GM08714 (cell line): Measurements from ENCODE around the gene BTBD9.
A peak's percentile ranks its signal among the peaks of the same experiment; 100 is the strongest.

ENCODE experiments used
- H3K4me3 ChIP-seq: fragments of 200-500 bp; sonication (Bioruptor generic); 2 replicates; pipeline ENCODE4 v1.5.1; 2014; ENCODE audit warnings: mild to moderate bottlenecking, low read length, inconsistent platforms
- ZNF274 ChIP-seq: IDR thresholded peaks from 2 replicates; pipeline ENCODE4 v1.6.1; 2012; ENCODE audit warnings: mild to moderate bottlenecking, low read depth, low read length

Gene BTBD9

GRCh38 chr6:38639498-38640215 lies at the start of gene BTBD9:
BTBD9 (minus strand) TSS chr6:38639929.
- no peak for TF ChIP-seq ZNF274
- H3K4me3 ChIP-seq = peak within 1 kb of the TSS; percentile 84

GRCh38 chr6:38688579-38689087 lies 48.9 kb upstream of the BTBD9 start:
- no peak overlapping the region; the same call in 1 of the 2 replicates for H3K4me3 ChIP-seq
- no peak for TF ChIP-seq ZNF274

- no peak for TF ChIP-seq ZNF274
- no peak overlapping the region for H3K4me3 ChIP-seq
Observed at GRCh38 chr6:38687549-38687948, 47.8 kb upstream of the BTBD9 start.

- TF ChIP-seq ZNF274 = no peak
- H3K4me3 ChIP-seq = no peak overlapping the region
Observed at GRCh38 chr6:38687043-38687353, 47.3 kb upstream of the BTBD9 start.

- TF ChIP-seq ZNF274 = no peak
- no peak overlapping the region for H3K4me3 ChIP-seq
Observed at GRCh38 chr6:38686270-38687042, 46.7 kb upstream of the BTBD9 start.

- no peak overlapping the region for H3K4me3 ChIP-seq
- no peak for TF ChIP-seq ZNF274
Observed at GRCh38 chr6:38684904-38685303, 45.2 kb upstream of the BTBD9 start.

- no peak overlapping the region for H3K4me3 ChIP-seq
- no peak for TF ChIP-seq ZNF274
Observed at GRCh38 chr6:38684237-38684636, 44.5 kb upstream of the BTBD9 start.

GRCh38 chr6:38681850-38682249 lies 42.1 kb upstream of the BTBD9 start:
- no peak for TF ChIP-seq ZNF274
- no peak overlapping the region for H3K4me3 ChIP-seq

GRCh38 chr6:38679668-38680067 lies 39.9 kb upstream of the BTBD9 start:
- H3K4me3 ChIP-seq = no peak overlapping the region
- TF ChIP-seq ZNF274 = no peak

GRCh38 chr6:38678178-38678760 lies 38.5 kb upstream of the BTBD9 start:
- no peak overlapping the region for H3K4me3 ChIP-seq
- no peak for TF ChIP-seq ZNF274

GRCh38 chr6:38676974-38677544 lies 37.3 kb upstream of the BTBD9 start:
- no peak overlapping the region; the same call in 1 of the 2 replicates for H3K4me3 ChIP-seq
- no peak for TF ChIP-seq ZNF274

GRCh38 chr6:38676236-38676973 lies 36.7 kb upstream of the BTBD9 start:
- no peak overlapping the region for H3K4me3 ChIP-seq
- no peak for TF ChIP-seq ZNF274

GRCh38 chr6:38673397-38674165 lies 33.9 kb upstream of the BTBD9 start:
- TF ChIP-seq ZNF274 = no peak
- H3K4me3 ChIP-seq = no peak overlapping the region
